HG03457 (cell line): ENCODE data around the gene CRHR1.

ENCODE experiments used
- ATAC-seq: cut with Tn5 transposase; IDR thresholded peaks from one replicate; pipeline ENCODE4 v1.9.1; 2021; ENCODE audit warnings: moderate number of reproducible peaks; ENCODE audit not compliant: unreplicated experiment

Gene CRHR1

DNA sequence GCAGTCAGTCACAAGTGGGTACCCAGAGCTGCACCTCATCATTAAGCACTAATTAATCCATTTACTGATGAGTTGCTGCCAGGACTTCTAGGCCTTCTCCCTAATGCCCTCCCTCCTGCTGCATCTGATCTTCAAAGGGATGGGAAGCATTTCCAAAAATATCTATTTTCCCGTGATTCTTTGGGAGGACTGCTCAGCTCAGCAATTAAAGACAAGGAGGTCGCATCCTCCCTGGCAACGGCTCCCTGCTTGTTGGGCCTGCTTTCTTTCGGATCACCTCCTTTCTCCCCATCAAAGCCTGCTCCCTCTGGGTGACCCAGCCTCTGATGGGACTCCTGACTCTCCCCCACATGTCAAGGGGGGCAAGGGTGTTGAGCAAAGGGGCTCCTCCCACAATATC lies 34.6 kb downstream of the CRHR1 start:
- ATAC-seq = no peak

DNA sequence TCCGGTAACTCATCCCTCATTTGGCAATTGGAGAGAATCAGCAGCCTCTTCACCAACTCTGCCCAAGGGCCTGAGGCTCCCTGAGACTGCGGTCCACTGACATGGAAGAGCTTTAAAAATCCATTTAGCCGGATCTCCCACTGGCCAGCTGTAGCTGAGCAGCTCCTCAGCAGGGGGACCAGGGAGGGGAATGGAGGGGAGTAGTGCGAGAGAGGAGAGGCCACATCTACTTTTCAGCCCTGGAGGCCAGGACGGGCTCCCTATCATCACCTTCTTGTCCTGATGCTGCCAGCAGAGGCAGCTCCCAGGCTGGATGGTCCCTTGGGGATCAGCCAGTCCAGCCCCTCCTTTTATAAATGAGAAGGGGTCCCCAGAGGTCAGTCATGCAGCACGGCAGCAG lies 35.5 kb downstream of the CRHR1 start:
- ATAC-seq = no peak

DNA sequence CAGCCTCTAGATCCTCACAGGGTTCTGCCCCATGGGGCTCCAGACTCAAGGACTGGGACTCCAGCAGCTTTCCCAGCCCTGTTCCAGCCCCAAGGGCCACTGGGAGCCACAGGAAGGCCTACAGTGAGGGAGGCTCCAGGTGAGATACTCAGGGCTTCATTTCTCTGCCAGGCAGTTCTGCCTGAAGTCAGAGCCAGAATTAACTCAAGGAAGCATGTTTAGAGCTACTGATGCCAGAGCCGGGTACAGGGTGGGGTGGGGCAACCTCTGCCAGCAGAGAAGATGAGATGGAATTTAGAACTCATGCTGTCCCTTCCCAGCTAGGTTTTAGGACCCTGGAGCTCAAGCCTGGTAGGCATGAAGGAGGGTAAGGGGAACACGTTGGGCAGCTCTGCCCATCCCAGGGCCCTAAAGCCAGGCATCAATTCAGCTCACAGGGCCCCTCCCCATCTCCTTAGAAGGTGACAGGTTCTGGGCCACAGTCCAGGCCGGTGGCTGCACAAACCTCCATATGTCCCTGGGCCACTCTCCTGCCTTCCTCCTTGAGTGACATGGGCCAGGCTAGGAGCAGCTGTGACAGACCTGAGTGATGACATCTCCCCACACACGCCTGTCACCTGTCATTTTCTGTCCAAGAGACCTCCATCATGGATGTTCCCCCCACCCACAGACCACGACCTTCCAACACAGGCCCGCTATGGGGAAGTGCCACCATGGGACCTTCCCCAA lies 36.1 kb downstream of the CRHR1 start:
- no peak for ATAC-seq

DNA sequence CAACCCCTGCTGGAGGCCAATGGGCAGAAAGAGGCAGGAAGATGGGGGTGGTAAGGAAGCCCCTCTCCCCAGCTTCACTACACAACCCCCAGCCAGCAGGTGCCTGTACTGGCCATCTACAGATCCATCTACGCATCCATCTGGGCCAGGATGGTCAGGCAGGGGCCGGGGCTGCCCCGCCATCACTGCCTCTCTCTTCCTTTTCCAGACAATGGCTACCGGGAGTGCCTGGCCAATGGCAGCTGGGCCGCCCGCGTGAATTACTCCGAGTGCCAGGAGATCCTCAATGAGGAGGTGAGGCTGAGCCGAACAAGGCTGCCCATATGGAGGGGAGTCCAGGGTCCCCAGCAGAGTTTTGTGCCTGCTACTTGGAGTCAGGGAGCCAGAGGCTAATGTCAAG lies 37.0 kb downstream of the CRHR1 start:
- ATAC-seq = no peak

- ATAC-seq = no peak
Measured at GRCh38 chr17:45823598-45823997, 39.5 kb downstream of the CRHR1 start.

GRCh38 chr17:45824475-45824874 lies 40.4 kb downstream of the CRHR1 start:
- ATAC-seq = no peak

DNA sequence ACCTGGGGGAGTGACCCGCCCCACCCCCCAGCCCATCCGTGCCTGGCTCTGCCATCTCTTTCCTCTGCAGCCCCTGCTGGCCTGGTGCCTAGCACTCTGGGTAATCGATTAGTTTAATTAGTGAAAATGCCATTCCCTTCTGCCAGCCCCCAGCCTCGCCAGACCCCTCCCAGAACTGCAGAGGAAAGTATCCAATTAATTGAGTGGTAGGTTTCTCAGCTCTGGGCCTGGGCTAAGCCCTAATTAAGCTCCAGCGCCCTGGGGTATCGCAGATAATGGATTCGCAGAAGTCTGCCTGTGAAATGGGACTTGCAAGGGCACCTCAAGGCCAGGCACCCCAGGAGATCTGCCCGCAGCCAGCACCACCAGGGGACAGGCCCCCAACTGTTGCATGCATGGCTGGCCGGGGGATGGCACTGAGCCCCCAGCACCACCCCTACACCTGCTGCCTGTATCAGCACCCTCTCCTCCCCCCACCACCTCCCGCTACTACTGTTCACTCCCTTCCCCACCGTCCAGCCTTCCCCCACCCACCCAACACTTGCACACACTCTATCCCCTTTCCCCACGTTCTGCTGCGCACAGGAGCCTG lies 40.9 kb downstream of the CRHR1 start:
- no peak for ATAC-seq

- no peak for ATAC-seq
Measured at GRCh38 chr17:45825792-45826191, 41.7 kb downstream of the CRHR1 start.

DNA sequence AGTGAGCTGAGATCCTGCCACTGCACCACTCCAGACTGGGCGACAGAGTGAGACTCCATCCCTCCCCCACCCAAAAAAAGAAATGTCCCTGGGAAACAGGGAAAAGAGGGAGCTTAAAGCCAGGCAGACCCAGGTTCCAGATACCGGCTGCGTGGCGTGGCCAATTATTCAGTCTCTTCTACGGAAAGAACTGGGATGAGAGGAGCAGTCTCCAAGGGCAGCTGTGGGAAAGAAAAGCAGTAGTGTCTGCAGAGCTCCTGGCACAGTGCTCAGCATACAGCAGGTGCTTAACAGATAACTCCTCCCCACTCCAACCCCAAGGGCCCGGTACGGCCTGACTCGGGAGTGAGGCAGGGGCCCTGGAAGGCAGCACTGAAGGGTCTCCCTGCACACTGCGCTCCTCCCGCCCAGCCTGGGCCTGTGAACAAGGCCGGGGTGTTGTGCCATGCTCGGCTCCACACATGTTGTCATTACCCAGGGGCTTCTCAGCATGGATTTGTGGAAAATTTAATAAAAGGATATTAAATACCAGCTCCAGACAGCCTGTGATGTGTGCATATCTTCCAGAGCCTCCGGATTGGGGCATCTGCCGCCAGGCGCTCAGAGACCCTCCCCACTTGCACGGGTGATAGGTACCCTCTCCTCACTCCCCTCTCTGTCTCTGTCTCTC lies 42.9 kb downstream of the CRHR1 start:
- ATAC-seq = no peak

- no peak for ATAC-seq
Measured at GRCh38 chr17:45828171-45828570, 44.1 kb downstream of the CRHR1 start.

DNA sequence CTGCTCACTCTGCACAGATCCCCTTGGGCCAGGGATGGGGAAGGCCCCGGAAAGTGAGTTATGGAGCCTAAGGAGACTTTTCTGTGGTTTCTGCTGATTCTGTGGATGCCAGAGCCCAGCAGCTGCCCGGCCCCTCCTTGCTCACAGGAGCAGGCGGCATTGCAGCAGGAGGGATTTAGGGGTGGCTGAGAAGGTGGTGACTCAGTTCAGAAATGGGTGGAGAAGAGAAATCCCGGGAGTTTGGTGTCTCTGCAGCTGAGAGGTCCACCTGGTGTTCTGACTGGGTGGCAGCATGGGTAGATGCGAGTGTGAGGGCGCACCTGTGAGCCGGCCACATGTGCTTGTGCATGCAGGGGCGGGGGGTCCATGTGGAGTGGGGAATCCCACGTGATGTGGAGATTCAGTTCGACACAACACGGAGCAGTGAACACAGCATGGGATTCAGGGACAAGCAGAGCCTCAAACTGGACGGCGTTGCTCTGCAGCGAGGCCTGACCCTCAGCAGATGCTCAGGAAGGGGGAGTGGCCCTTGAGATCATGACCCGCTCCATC lies 44.5 kb downstream of the CRHR1 start:
- no peak for ATAC-seq

- no peak for ATAC-seq
Measured at GRCh38 chr17:45833920-45834319, 49.8 kb downstream of the CRHR1 start.

DNA sequence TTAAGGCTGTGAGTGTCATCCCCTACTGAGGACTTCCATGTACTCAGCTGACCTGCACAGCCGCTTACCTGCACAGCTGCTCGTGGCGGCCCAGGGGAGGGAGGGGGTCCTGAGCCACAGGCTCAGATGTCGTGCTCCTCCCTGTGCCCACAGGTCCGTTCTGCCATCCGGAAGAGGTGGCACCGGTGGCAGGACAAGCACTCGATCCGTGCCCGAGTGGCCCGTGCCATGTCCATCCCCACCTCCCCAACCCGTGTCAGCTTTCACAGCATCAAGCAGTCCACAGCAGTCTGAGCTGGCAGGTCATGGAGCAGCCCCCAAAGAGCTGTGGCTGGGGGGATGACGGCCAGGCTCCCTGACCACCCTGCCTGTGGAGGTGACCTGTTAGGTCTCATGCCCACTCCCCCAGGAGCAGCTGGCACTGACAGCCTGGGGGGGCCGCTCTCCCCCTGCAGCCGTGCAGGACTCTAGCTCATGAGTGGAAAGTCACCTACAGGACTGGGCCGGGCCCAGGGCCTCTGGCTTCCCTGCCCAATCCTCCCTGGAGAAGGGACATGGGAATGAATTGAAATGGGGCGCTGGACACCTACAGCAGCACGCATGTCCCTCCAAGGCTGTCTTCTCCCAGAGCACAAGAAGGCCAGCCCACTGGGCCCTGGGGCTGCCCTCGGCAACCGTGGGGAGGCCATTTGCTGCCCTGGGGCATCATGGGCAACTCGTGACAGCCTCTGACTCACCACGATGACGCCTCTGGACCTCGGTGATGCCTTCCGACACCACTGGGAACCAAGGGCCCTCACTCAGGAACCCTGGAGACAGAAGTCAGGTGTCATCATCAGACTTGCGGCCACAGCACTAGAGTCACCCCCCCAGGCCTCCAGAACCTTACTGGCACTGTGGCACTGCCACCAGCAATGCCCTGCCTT lies 50.6 kb downstream of the CRHR1 start:
- ATAC-seq = no peak

DNA sequence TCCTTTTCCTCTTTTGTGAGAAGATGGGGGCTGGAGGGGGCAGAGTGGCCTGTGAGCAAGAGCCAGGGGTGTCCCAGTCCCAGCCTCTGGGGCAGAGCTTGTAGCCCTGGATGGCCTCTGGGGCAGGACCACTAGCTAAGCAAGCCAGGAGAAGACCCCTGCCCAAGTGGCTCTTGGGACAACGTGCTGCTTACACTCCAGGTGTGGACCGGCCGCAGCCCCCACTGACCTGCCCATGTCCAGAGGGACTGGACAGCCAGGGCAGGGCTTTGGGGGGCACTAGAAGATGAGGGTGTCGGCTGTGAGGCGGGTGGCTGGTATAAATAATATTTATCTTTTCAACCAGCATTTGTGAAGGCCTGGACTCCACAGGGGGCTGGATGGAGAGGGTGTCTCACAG lies 51.4 kb downstream of the CRHR1 start:
- ATAC-seq = no peak

- ATAC-seq = no peak
Measured at GRCh38 chr17:45836047-45837044, 52.2 kb downstream of the CRHR1 start.

- ATAC-seq = no peak
Measured at GRCh38 chr17:45837187-45837586, 53.1 kb downstream of the CRHR1 start.

DNA sequence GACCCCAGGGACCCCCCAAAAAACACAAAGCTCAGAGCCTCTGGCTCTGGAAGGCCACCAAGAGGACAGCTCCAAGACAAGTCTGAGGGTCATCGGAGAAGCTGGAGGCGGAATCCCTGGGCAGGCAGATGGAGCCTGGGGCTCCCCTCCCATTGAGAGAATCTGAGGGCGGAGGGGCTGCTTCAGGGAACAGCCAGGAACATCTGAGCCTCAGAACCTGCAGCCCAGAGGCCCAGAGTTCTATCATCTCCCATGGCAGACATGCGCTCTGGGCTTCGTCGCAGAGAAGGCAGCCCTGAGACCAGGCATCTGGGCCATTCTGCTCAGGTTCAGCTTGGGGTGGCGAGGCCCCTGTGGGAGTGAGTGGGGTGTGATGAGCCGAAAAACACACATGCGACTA lies 53.5 kb downstream of the CRHR1 start:
- ATAC-seq = no peak

- ATAC-seq = no peak
Measured at GRCh38 chr17:45838751-45839295, 54.7 kb downstream of the CRHR1 start.

DNA sequence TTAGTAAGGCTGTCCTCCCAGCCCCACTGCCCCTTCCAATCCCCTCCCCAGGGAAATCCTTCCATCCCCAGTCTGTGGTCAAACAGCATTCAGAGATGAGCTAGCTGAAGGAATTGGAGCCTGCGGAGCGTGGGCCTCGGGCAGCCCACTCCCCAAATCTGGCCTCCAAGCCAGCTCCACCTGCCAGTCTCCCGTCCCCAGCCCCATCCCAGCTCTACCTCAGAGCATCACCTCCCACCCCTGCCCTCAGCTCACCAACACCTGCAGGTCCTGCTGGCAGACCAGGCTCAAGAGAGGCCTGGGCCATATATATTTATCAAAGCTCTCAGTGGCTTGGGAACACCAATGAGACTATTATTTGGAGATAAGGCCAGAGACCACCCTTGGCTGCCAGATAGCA lies 55.3 kb downstream of the CRHR1 start:
- ATAC-seq = no peak
